DMS 273 (cell line): ENCODE results near the gene ZNF747.
A peak's percentile ranks its signal among the peaks of the same experiment; 100 is the strongest.
"Not testable (repeated sequence)": the region's sequence is repeated elsewhere in the genome, so short reads cannot be mapped to it uniquely, and the experiment has no call there.

Experiments used
- DNase-seq: peaks from one replicate; lab custom pipeline; 2025; ENCODE audit not compliant: unreplicated experiment; lab: John Stamatoyannopoulos, UW

Gene ZNF747

GRCh38 chr16:30557957-30558788 lies 23.5 kb upstream of the ZNF747 start, which contains the start of gene ZNF764:
TSS of gene ZNF764 (minus strand) at chr16:30558374. CDS start at chr16:30558182, 192 bp downstream.
- DNase-seq = peak; percentile 99

GRCh38 chr16:30557707-30557956 lies 23.0 kb upstream of the ZNF747 start:
- peak; percentile 60 for DNase-seq

- DNase-seq = no peak
Measured at GRCh38 chr16:30556125-30556473, 21.4 kb upstream of the ZNF747 start.

- no peak for DNase-seq
Measured at GRCh38 chr16:30555315-30556124, 20.9 kb upstream of the ZNF747 start.

- DNase-seq = no peak
Measured at GRCh38 chr16:30554557-30555314, 20.1 kb upstream of the ZNF747 start.

GRCh38 chr16:30553393-30553899 lies 18.8 kb upstream of the ZNF747 start:
- no peak for DNase-seq

- DNase-seq = no peak
Measured at GRCh38 chr16:30552956-30553355, 18.3 kb upstream of the ZNF747 start.

GRCh38 chr16:30551781-30552180 lies 17.1 kb upstream of the ZNF747 start:
- DNase-seq = no peak

- DNase-seq = no peak
Measured at GRCh38 chr16:30548416-30549253, 14.0 kb upstream of the ZNF747 start.

GRCh38 chr16:30546115-30546514 lies 11.5 kb upstream of the ZNF747 start:
- no peak for DNase-seq

- no peak for DNase-seq
Measured at GRCh38 chr16:30543067-30543466, 8.4 kb upstream of the ZNF747 start.

GRCh38 chr16:30541502-30542329 lies 7.1 kb upstream of the ZNF747 start:
- no peak for DNase-seq

- not testable (repeated sequence) for DNase-seq
Measured at GRCh38 chr16:30540916-30541464, 6.3 kb upstream of the ZNF747 start.

- not testable (repeated sequence) for DNase-seq
Measured at GRCh38 chr16:30539986-30540526, 5.4 kb upstream of the ZNF747 start.

- no peak for DNase-seq
Measured at GRCh38 chr16:30539000-30539964, 4.6 kb upstream of the ZNF747 start.

- not testable (repeated sequence) for DNase-seq
Measured at GRCh38 chr16:30536391-30537024, 1.9 kb upstream of the ZNF747 start.

- DNase-seq = peak; percentile 60
Measured at GRCh38 chr16:30535777-30536190, 1.1 kb upstream of the ZNF747 start.
